HepG2 (cell line): ENCODE results near the gene DCUN1D3. TPM values are rescaled to one million over a fixed set of nuclear protein-coding genes. Genes with fewer than 3 reads are reported as not detected.

Source experiments
- polyA plus RNA-seq, 8 experiments: library from polyadenylated mRNA; depleted of rRNA in 3 of 8; stranded (reverse) in 7 of 8; unstranded in 1 of 8; fragments of >200 nt; fragmentation: Illumina TruSeq in 4 of 8; extraction: Trizol in 4 of 8; gene quantifications; 2 replicates each; pipeline versions ENCODE4 v1.2.1 to v1.2.3, GENCODE V29; 2011 to 2016; ENCODE audit warnings: low read depth in 4 of 8, missing spikeins in 1 of 8, mixed read lengths in 1 of 8; ENCODE audit not compliant: insufficient read depth in 1 of 8
- small RNA-seq, 3 experiments: library from RNA; depleted of rRNA; stranded (forward); fragments of <200 nt; gene quantifications; one replicate each; pipeline ENCODE3, GENCODE V24; 2012; ENCODE audit warnings: low read depth in 2 of 3, low replicate concordance in 1 of 3; ENCODE audit not compliant: insufficient read length in 3 of 3, insufficient read depth in 2 of 3
- total RNA-seq, 5 experiments: library from RNA; depleted of rRNA; stranded (reverse); fragments of >200 nt; fragmentation: Illumina TruSeq; extraction: Trizol; gene quantifications; 2 replicates each; pipeline ENCODE4 v1.2.3, GENCODE V29; 2016; ENCODE audit warnings: low read depth in 1 of 5

Gene DCUN1D3
- total and polyA plus RNA-seq, 2 of the 13 experiments (the other 11 are each of a cell fraction or from before 2014, with no cell fraction given) = 5.0 to 19.3 TPM

Small RNA genes within 50 kb of the gene (small RNA-seq; reads per million reads assigned to genes)
- gene RF00618 = 0 reads per million in 3 experiments

Other genes starting within 250 kb of the DCUN1D3 start
- gene ACSM1, start 202.7 kb downstream of the DCUN1D3 start, total RNA-seq (2016; rRNA removed; fragmentation: Illumina TruSeq; extraction: Trizol) = 0.71 and 1.1 TPM in 2 replicates
- 0.73 and 0.77 TPM in 2 replicates for gene ACSM1, start 202.7 kb downstream of the DCUN1D3 start, polyA plus RNA-seq (2011; rRNA removed)
- gene THUMPD1, start 158.5 kb downstream of the DCUN1D3 start, total RNA-seq (2016; rRNA removed; fragmentation: Illumina TruSeq; extraction: Trizol) = 69.1 and 102 TPM in 2 replicates
- 20.8 and 22.7 TPM in 2 replicates for gene THUMPD1, start 158.5 kb downstream of the DCUN1D3 start, polyA plus RNA-seq (2011; rRNA removed)
- 108 and 125 TPM in 2 replicates for gene ACSM3, start 136.3 kb downstream of the DCUN1D3 start, total RNA-seq (2016; rRNA removed; fragmentation: Illumina TruSeq; extraction: Trizol)
- 74.0 and 84.3 TPM in 2 replicates for gene ACSM3, start 136.3 kb downstream of the DCUN1D3 start, polyA plus RNA-seq (2011; rRNA removed)
- 41.3 and 53.1 TPM in 2 replicates for gene ERI2, start 93.9 kb downstream of the DCUN1D3 start, total RNA-seq (2016; rRNA removed; fragmentation: Illumina TruSeq; extraction: Trizol)
- 16.3 and 17.4 TPM in 2 replicates for gene ERI2, start 93.9 kb downstream of the DCUN1D3 start, polyA plus RNA-seq (2011; rRNA removed)
- 13.1 and 14.4 TPM in 2 replicates for gene REXO5, start 93.8 kb downstream of the DCUN1D3 start, total RNA-seq (2016; rRNA removed; fragmentation: Illumina TruSeq; extraction: Trizol)
- 5.5 and 5.9 TPM in 2 replicates for gene REXO5, start 93.8 kb downstream of the DCUN1D3 start, polyA plus RNA-seq (2011; rRNA removed)
- 82.6 and 106 TPM in 2 replicates for gene LYRM1, start 413 bp upstream of the DCUN1D3 start, total RNA-seq (2016; rRNA removed; fragmentation: Illumina TruSeq; extraction: Trizol)
- 46.1 and 59.2 TPM in 2 replicates for gene LYRM1, start 413 bp upstream of the DCUN1D3 start, polyA plus RNA-seq (2011; rRNA removed)